Cardiac muscle cell (in vitro differentiated cells and primary cell): ENCODE results near the gene NCMAP. TPM values are rescaled to one million over a fixed set of nuclear protein-coding genes. Genes with fewer than 3 reads are reported as not detected.

Source experiments
- DNase-seq, 2 donors: peaks; one replicate each; pipeline versions ENCODE4 v3.0.0 to v3.0.0-alpha.2; 2010 to 2017; ENCODE audit warnings: low read depth in 1 of 2, low spot score in 1 of 2
- H3K27ac ChIP-seq: fragments of 200-600 bp; sonication (generic); 2 replicates; pipeline ENCODE4 v1.5.1; 2016
- H3K27me3 ChIP-seq: fragments of 200-600 bp; sonication (generic); 2 replicates; pipeline ENCODE4 v1.6.0; 2016; ENCODE audit warnings: control low read depth
- H3K36me3 ChIP-seq: fragments of 200-600 bp; sonication (generic); 2 replicates; pipeline ENCODE4 v1.5.1; 2016; ENCODE audit warnings: control low read depth
- H3K4me1 ChIP-seq: fragments of 200-600 bp; sonication (generic); 2 replicates; pipeline ENCODE4 v1.8.1; 2017; ENCODE audit warnings: low read depth, mild to moderate bottlenecking, mixed run types
- H3K4me3 ChIP-seq: fragments of 200-600 bp; sonication (generic); 2 replicates; pipeline ENCODE4 v1.5.1; 2016; ENCODE audit warnings: mild to moderate bottlenecking
- H3K9me3 ChIP-seq: fragments of 200-600 bp; sonication (generic); 2 replicates; pipeline ENCODE4 v1.5.1; 2017; ENCODE audit warnings: low read depth, mild to moderate bottlenecking, control low read depth
- CTCF ChIP-seq: IDR thresholded peaks from 2 replicates; pipeline ENCODE4 v1.5.1; 2012; ENCODE audit warnings: low read depth, mild to moderate bottlenecking, low read length
- polyA plus RNA-seq: library from polyadenylated mRNA; unstranded; fragments of >200 nt; fragmentation: Nextera tagmentation; extraction: Ambion mirVana; gene quantifications from 2 replicates; pipeline ENCODE4 v1.2.1, GENCODE V29; 2016
- total RNA-seq: library from RNA; depleted of rRNA; stranded (reverse); fragments of >200 nt; gene quantifications from 2 replicates; pipeline ENCODE4 v1.2.3, GENCODE V29; 2016

Gene NCMAP
- total and polyA plus RNA-seq, 2 experiments from 2014 or later = not detected

GRCh38 chr1:24636661-24637357 is 80.9 kb downstream of the NCMAP start:
- Histone ChIP-seq H3K4me3 (no peak overlapping the region), H3K4me1 (no peaks in the 10 kb centered on the region), H3K27me3 (no peaks in the 10 kb centered on the region), H3K36me3 (no peaks in the 10 kb centered on the region), H3K27ac (no peak overlapping the region), H3K9me3 (no peaks in the 10 kb centered on the region)
- DNase-seq = peak in 1 of 2 donors; percentile 40
- TF ChIP-seq CTCF = no peak

GRCh38 chr1:24639094-24639493 is 83.2 kb downstream of the NCMAP start:
- no peak for DNase-seq
- Histone ChIP-seq H3K27ac (no peak overlapping the region), H3K4me3 (no peak overlapping the region), H3K9me3 (no peaks in the 10 kb centered on the region), H3K36me3 (no peaks in the 10 kb centered on the region), H3K4me1 (no peaks in the 10 kb centered on the region), H3K27me3 (no peaks in the 10 kb centered on the region)
- no peak for TF ChIP-seq CTCF

GRCh38 chr1:24639881-24640280 is 84.0 kb downstream of the NCMAP start:
- no peak for TF ChIP-seq CTCF
- Histone ChIP-seq H3K27ac (no peak overlapping the region), H3K27me3 (no peaks in the 10 kb centered on the region), H3K4me3 (no peak overlapping the region), H3K4me1 (peaks cover 7% of the 10 kb centered on the region), H3K36me3 (no peaks in the 10 kb centered on the region), H3K9me3 (no peaks in the 10 kb centered on the region)
- no peak for DNase-seq

DNA sequence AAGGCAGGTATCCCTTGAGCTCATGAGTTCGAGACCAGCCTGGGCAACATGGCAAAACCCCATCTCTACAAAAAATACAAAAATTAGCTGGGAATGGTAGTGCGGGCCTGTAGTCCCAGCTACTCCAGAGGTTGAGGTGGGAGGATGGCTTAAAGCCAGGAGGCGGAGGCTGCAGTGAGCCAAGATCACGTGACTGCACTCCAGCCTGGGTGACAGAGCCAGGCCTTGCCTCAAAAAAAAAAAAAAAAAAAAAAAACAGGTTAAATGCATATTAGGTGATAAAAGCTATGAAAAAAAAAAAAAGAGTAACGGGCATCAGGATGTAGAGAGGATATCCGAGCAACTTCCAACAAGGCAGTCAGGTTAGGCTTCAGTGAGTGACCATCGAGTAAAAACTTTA is 84.4 kb downstream of the NCMAP start:
- Histone ChIP-seq H3K4me3 (no peak overlapping the region), H3K9me3 (no peaks in the 10 kb centered on the region), H3K4me1 (peaks cover 9% of the 10 kb centered on the region), H3K36me3 (no peaks in the 10 kb centered on the region), H3K27me3 (no peaks in the 10 kb centered on the region), H3K27ac (no peak overlapping the region)
- TF ChIP-seq CTCF = no peak
- peak in 1 of 2 donors; percentile 34 for DNase-seq

GRCh38 chr1:24641646-24642151 is 85.8 kb downstream of the NCMAP start:
- DNase-seq = peak in 1 of 2 donors; percentile 49
- Histone ChIP-seq H3K9me3 (no peaks in the 10 kb centered on the region), H3K36me3 (peaks cover 8% of the 10 kb centered on the region), H3K27me3 (no peaks in the 10 kb centered on the region), H3K4me3 (peak overlapping the region; percentile 48), H3K4me1 (peaks cover 9% of the 10 kb centered on the region), H3K27ac (peak overlapping the region; percentile 99)
- TF ChIP-seq CTCF = no peak
